ENCODE data around the gene RFC1. TPM values are rescaled to one million over a fixed set of nuclear protein-coding genes. Genes with fewer than 3 reads are reported as not detected.

Gene RFC1
- total RNA-seq, 2 experiments from 2014 or later, result 97.0 to 104 TPM

GRCh38 chr4:39305912-39306677 lies 60.1 kb downstream of the RFC1 start:
- ChIA-PET CTCF (interaction anchor here (0.8 kb wide), 1 partner anchor 16 kb away, joined by 3 read pairs; no protein-coding TSS in a partner anchor), POLR2A (no interaction called here)
- Mint-ChIP-seq H3K27me3 (no peaks in the 10 kb centered on the region), H3K4me1 (ENCODE audit: low read depth) (no peaks in the 10 kb centered on the region), H3K9me3 (no peaks in the 10 kb centered on the region), H3K27ac (no peak overlapping the region), H3K4me3 (no peak overlapping the region), H3K36me3 (ENCODE audit: low read depth) (peaks cover 89% of the 10 kb centered on the region)
- Histone ChIP-seq H3K4me3 (ENCODE audit: low read length) (no peak overlapping the region), H3K27ac (ENCODE audit: low read depth in 1 of 2, low read length in 2 of 2) (no peak overlapping the region), H3K9me3 (ENCODE audit: control insufficient read depth in 1 of 2, insufficient read depth in 1 of 2, low read length in 2 of 2) (no peaks in the 10 kb centered on the region), H3K4me1 (ENCODE audit: insufficient read depth, low read length) (no peaks in the 10 kb centered on the region), H3K27me3 (ENCODE audit: control insufficient read depth in 1 of 2, insufficient read depth in 2 of 2, low read length in 2 of 2) (no peaks in the 10 kb centered on the region), H3K36me3 (ENCODE audit: insufficient read depth, low read length) (peaks cover 89% of the 10 kb centered on the region)
- DNase-seq (no peak), ATAC-seq (ENCODE audit: poor library complexity) (no peak)
- no peak for TF ChIP-seq CTCF (IDR thresholded peaks at IDR 0.05)
- intact Hi-C loops (cut with DNase I, micrococcal nuclease), result no loop called here

GRCh38 chr4:39304651-39305050 lies 61.5 kb downstream of the RFC1 start:
- CTCF ChIA-PET, result no interaction called here
- no peak for ATAC-seq (ENCODE audit: poor library complexity)
- Mint-ChIP-seq H3K27me3 (no peaks in the 10 kb centered on the region), H3K4me1 (ENCODE audit: low read depth) (no peaks in the 10 kb centered on the region), H3K9me3 (no peaks in the 10 kb centered on the region), H3K27ac (no peak overlapping the region), H3K4me3 (no peak overlapping the region), H3K36me3 (ENCODE audit: low read depth) (peaks cover 91% of the 10 kb centered on the region)
- TF ChIP-seq CTCF (IDR thresholded peaks at IDR 0.05), result no peak
- H3K4me3 ChIP-seq (ENCODE audit: low read length), result no peak overlapping the region
- H3K36me3 ChIP-seq (ENCODE audit: insufficient read depth, low read length), result peaks cover 89% of the 10 kb centered on the region
- intact Hi-C loops (cut with DNase I, micrococcal nuclease), result no loop called here
- DNase-seq, result no peak
- POLR2A ChIA-PET, result no interaction called here
- no peak overlapping the region for H3K27ac ChIP-seq (ENCODE audit: low read depth in 1 of 2, low read length in 2 of 2)
- H3K4me1 ChIP-seq (ENCODE audit: insufficient read depth, low read length), result no peaks in the 10 kb centered on the region
- H3K9me3 ChIP-seq (ENCODE audit: control insufficient read depth in 1 of 2, insufficient read depth in 1 of 2, low read length in 2 of 2), result no peaks in the 10 kb centered on the region
- H3K27me3 ChIP-seq (ENCODE audit: control insufficient read depth in 1 of 2, insufficient read depth in 2 of 2, low read length in 2 of 2), result no peaks in the 10 kb centered on the region

- H3K4me3 Mint-ChIP-seq, result no peak overlapping the region
- ChIA-PET POLR2A (no interaction called here), CTCF (no interaction called here)
- H3K36me3 Mint-ChIP-seq (ENCODE audit: low read depth), result peaks cover 91% of the 10 kb centered on the region
- H3K27ac ChIP-seq (ENCODE audit: low read depth in 1 of 2, low read length in 2 of 2), result no peak overlapping the region
- ATAC-seq (ENCODE audit: poor library complexity), result no peak
- H3K4me1 Mint-ChIP-seq (ENCODE audit: low read depth), result no peaks in the 10 kb centered on the region
- no peaks in the 10 kb centered on the region for H3K9me3 ChIP-seq (ENCODE audit: control insufficient read depth in 1 of 2, insufficient read depth in 1 of 2, low read length in 2 of 2)
- no peaks in the 10 kb centered on the region for H3K9me3 Mint-ChIP-seq
- H3K36me3 ChIP-seq (ENCODE audit: insufficient read depth, low read length), result peaks cover 88% of the 10 kb centered on the region
- no peaks in the 10 kb centered on the region for H3K27me3 Mint-ChIP-seq
- H3K4me3 ChIP-seq (ENCODE audit: low read length), result no peak overlapping the region
- intact Hi-C loops (cut with DNase I, micrococcal nuclease), result no loop called here
- no peak for DNase-seq
- H3K27me3 ChIP-seq (ENCODE audit: control insufficient read depth in 1 of 2, insufficient read depth in 2 of 2, low read length in 2 of 2), result no peaks in the 10 kb centered on the region
- TF ChIP-seq CTCF (IDR thresholded peaks at IDR 0.05), result no peak
- H3K4me1 ChIP-seq (ENCODE audit: insufficient read depth, low read length), result no peaks in the 10 kb centered on the region
- no peak overlapping the region for H3K27ac Mint-ChIP-seq
Measured at GRCh38 chr4:39303871-39304270, 62.3 kb downstream of the RFC1 start.

All from CD4-positive, alpha-beta T cell (primary cell).